SK-N-DZ (cell line): Measurements from ENCODE around the gene GLP1R.

Experiments
- DNase-seq: peaks from one replicate; pipeline ENCODE4 v3.0.0-alpha.2; 2015; ENCODE audit warnings: low spot score

GLP1R gene

GRCh38 chr6:39043776-39044175, 4.8 kb upstream of the GLP1R start:
- no peak for DNase-seq

DNA sequence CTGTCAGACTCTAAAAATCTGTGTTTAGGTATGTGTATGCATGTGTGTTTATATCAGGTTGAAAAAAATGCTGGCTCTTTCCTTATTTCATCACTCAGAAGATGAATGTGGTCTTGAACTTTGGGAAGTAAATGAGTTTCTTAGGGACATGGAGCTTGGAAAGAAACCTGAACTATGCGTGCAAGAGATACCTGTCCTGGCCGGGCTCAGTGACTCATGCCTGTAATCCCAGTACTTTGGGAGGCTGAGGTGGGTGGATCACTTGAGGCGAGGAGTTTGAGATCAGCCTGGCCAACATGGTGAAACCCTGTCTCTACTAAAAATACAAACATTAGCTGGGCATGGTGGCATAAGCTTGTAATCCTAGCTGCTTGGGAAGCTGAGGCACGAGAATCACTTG, 4.4 kb upstream of the GLP1R start:
- DNase-seq = no peak

DNA sequence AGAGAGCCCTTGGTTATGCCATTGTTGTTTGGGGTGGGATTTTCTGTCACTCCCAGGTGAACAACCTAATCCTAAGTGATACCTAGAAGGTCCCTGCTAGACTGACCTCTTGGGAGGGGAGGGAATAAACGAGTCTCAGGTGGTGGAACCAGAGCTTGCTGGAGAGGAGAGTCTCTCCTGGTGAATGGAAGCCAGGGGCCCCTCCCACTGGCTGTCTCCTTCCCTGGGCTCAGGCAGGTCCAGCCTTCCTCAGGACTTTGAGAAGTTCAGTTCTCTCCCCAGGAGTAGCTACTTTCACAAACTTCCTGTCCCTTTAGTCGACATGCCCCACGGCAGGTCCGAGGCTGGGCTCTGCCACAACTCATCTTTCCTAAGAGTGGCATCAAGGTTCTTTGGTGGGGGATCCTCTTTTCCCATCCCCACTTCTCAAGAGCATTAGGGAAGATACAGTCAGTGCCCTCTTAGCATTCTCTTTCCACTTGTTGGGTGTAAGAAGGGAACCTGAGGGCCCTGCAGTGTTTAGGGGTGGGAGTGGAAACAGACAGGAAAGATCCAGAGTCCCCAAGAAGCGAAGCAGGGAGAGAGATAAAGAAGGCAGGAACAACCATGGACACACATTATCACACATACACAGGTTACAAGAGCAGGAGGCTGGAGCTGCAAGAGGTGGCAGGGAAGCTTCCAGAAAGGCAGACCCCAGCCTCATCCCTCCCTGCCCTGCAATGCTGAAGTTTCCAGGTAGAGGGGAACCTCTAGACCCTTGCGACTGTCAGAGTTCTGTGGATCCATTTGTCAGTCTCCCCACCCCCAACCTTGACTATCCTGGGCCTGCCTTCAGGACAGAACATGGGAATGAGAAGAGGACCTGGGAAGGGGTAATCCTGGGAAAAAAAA, 900 bp upstream of the GLP1R start:
- no peak for DNase-seq

- no peak for DNase-seq
Observed at GRCh38 chr6:39049575-39050283, 1.1 kb downstream of the GLP1R start.

DNA sequence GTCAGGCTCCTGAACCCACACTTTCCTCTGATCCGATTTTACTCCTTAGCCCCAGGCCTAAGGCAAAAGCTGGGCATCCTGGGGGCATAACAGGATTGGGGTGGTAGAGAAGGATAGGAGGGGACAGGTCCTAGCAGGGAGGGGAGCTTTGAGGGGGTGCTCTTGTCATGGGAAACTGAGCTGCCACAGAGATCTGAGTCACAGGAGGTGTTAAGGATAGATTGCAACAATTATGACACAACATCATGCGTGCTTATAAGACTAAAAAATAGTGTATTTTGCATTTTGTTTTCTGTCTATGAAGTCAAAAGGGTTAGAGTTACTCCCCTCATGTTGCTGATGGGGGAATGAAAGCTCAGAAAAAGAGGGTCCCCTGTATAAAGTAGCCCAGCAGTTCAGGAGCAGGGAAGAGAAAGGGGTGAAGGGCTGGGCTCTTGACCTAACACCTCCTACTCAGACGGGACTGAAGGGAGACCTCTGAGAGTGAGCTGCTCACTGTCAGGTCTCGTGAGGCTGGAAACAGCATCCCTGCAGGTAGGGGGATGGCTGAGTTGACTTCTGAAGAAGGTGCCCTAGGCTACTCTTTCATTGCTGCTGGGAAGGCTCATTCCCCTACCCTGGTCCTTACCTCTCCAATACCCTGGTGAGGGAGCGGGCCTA, 2.0 kb downstream of the GLP1R start:
- DNase-seq = no peak

GRCh38 chr6:39051399-39052122, 3.0 kb downstream of the GLP1R start:
- DNase-seq = no peak

DNA sequence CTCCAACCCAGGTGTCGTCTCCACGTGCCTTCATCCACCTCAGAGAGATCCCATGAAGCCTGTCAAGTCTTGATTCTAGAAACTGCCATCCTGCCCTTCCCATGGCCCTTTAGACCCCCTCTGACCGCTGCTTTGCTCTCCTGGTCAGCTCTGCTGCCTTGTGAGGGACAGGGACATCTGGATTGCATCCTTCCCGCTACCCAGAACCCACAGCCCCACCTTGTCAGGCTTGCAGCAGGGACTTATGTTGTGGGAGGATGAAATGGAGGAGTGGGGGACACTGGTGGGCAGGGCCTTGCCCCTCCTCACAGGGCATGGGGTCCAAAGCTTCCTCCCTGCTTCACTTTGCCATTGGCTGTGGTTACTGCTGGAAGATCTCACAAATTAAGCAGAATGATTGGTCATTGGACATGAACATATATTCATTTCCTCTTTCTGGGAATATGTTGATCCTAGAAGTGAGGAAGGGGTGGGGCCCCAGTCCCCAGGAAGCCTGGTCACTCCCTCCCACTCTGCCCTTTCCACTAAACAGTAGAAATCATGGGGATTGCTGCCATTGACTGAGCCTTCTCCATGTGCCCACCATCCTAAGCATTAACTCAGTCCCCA, 4.5 kb downstream of the GLP1R start:
- no peak for DNase-seq

- DNase-seq = no peak
Observed at GRCh38 chr6:39053854-39054576, 5.4 kb downstream of the GLP1R start.

DNA sequence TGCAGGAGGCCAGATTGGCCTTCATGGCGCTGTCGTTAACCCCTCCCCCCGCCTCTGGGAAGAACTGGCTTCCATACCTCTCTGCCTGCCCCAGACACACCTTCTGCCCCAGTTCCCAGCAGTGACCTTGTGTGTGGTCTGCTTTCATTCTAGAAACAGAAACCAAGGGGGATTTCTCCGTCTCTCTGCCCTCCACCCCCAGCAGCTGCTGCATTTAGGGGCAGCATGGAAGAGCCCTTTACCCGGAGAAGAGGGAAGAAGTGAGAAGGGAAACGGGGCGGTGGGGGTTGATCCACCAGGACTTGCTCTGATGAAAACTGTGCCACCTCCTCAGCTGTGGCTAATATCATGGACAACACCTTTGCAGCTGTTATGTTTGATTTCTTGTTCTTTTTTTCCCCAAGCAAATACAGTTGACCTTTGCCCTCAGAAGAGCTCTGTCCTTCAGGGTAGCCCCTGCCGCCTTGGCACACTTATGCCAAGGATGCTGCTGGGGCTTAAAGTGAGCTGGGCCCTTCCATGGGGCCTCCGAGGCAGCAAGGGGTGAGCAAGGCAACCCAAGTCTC, 6.1 kb downstream of the GLP1R start:
- DNase-seq = no peak

DNA sequence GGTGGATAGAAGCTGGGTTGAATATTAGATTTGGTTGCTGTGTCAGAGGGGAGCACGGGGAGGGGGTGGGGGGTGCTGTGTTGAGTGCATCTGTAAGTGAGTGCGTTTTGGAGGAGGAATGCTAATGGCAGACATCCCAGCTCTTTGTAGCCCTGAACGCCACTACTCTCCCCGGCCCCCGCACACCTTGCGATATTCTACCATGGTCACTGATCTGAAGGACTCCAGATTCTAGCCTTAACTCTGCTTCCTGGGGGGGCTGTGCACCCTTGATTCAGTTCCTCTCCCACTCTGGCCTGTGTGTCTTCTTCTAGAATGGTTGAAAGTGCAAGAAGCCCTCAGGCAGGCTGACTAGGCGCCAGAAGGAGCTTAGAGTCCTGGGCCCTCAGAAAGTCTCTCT, 7.1 kb downstream of the GLP1R start:
- no peak for DNase-seq

GRCh38 chr6:39056191-39056590, 7.6 kb downstream of the GLP1R start:
- DNase-seq = no peak

DNA sequence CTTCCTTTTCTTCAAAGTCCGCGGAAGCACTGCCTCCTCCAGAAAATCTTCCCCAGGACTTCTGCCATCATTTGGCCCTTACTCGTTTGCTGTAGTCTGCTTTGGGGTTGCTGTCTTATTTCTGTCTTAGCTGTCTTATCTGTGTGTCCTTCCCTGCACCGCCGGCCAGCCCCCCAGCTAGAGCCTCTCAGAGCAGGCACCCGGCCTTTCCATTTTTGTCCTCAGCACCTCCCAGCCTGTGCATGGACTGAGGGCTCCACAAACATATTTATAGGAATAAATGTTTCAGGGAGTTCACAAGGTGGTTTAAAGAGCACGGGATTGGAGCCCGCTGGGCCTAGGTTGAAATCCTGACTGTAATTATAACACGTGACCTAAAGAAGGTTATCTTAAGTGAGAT, 8.1 kb downstream of the GLP1R start:
- DNase-seq = no peak

DNA sequence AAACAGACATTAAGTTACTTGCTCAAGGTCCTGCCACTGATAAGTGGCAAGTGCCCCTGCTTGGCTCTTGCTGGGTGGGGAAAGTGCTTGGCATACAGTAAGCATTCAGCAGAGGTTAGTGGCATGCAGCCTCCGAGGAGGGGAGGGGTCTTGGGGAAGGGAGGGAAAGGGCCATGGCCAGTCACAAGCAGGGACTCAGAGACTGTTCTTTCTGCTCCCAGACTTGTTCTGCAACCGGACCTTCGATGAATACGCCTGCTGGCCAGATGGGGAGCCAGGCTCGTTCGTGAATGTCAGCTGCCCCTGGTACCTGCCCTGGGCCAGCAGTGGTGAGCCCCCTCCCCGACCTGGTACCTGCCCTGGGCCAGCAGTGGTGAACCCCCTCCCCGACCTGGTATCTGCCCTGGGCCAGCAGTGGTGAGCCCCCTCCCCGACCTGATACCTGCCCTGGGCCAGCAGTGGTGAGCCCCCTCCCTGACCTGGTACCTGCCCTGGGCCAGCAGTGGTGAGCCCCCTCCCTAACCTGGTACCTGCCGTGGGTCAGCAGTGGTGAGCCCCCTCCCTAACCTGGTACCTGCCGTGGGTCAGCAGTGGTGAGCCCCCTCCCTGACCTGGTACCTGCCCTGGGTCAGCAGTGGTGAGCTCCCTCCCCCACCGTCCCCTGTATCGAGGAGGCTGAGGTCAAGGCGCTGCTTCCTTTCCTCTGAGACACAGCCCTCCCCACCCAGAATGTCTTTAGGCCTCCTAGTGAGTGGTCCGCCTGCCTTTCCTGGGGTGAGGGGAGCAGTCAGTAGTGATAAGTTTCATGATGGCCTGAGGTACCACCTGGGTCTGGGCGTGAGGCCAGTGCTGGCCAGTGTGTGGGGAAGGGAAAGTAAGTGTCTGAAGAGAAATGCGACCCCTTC, 8.9 kb downstream of the GLP1R start:
- no peak for DNase-seq

DNA sequence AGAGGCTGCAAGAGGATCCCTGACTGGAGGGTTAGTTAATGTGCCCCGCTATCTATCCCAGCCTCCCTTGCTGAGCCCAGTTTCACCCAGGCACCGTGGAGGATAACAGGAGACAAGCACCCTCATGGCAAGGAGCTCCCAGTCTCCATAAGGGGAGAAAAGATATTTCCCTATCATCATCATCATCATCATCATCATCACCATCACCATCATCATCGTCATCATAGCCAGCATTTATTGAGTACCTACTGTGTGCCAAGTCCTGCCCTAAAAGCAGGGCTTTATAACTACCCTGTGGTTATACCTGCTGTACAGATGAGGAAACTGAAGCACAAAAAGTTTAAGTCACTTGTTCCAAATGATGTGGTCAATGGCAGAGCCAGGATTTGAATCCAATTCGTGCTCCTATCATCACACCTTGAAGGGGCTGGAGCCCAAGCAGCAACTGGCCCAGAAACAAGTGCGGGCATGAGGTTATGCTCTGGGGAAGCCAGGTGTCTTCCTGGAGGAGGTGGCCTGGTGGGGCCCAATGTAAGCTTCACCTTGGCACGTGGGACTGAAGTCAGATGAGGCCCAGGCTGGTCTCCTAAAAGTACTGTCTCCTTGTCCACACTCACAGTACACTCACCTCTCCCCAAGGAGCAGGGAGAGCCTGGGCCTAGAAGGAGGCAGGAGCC, 10.0 kb downstream of the GLP1R start:
- DNase-seq = no peak

DNA sequence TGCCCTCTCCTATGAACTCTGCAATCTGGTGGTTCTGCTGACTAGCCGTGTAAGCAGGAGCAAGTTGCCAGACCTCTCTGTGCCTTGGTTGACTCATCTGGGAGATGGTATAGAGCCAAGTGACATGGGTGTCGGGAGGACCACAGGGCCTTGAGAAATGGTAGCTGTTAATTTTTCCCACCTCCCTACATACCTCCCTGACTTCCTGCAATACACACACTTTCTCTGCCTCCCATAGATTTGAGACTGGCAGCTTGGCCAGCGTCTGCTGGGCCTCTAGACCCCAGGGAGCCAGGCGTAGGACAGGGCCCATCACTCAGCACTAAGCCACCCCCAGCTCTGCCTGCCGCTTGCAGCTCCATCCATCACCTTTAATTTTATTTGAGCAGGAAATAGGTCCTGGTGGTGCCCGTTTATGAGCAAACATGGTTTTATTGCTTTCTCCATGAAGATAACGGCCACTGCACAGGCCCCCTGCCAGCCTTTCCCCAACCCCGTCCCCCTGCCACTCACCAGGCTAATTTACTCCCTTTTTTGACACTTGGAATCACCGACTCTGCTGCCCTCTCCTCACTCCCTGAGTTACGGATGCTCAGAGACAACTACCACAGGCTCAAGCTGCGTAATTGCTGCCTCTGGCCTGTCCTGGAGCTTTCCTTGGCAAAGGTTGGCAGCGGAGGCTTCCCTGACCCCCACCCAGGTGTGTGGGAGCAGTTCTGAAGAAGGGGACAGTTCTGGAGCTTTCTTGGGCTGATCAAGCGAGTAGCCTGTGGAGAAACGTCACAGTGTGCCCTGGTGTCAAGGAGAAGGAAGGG, 11.1 kb downstream of the GLP1R start:
- peak; percentile 24 for DNase-seq

DNA sequence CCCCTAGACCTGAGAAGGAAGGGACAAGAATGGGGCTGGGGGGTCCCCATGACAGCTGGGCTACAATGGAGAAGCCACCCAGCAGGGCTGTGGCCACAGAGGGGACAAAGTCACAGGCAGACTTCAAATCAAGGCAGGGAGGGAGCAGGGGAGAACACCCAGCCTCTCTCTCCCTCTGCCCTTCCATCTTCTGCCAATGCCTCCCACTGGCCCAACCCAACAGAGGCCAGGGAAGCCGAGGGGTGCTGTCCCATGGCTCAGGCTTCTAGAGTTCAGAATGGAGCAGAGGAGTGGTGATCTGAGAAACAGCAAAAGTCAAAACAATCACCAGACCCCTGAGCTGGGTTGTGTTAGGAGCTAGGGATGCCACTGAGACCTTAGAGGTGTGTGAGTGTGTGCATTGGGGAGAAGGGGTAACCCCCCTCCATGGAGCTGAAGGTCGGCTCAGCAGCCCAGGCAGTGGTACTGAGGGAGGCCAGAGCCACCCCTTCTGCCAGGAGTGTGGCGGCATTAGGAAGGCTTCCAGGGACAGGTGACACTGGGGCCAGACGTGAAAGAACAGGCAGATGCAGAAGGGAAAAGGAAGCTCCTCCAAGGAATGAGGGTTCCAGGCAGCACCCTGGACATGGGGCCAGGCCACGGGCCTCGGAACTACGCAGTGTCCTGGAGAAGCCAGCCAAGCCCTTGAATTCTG, 12.0 kb downstream of the GLP1R start:
- DNase-seq = no peak

DNA sequence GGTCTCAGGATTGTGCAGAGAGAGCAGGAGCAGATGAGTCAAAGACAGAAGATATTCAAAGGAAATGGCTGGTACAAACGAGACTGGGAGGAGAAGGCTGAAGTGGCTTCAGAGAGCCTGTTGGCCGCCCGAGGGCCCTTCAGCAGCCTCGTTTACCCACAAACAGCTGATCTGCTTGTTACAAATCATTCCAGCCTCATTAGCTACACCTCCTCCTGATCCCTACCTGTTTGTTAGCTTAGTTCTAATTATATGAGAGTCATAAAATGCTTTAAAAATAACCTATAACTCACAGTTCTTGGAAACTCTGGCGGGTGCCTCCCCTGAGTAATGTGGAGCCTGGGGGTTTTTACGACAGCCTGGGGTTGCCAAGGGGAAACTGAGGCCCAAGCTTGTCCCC, 12.6 kb downstream of the GLP1R start:
- no peak for DNase-seq
